Lung microvascular endothelial cell (primary cell): ENCODE data around the gene ULK4. TPM values are rescaled to one million over a fixed set of nuclear protein-coding genes. Genes with fewer than 3 reads are reported as not detected.

Experiments used
- DNase-seq, 2 donors: peaks; one replicate each; pipeline versions ENCODE4 v3.0.0 to v3.0.0-alpha.2; 2010; ENCODE audit warnings: low read depth in 2 of 2
- total RNA-seq: library from RNA; depleted of rRNA; stranded (reverse); fragments of >200 nt; gene quantifications from 2 replicates; pipeline ENCODE4 v1.2.1, GENCODE V29; 2014

The ULK4 gene
- total RNA-seq, 1 donor from 2014 or later: 6.3 TPM

GRCh38 chr3:41200669-41201021, 761.3 kb downstream of the ULK4 start:
- DNase-seq: peak in 1 of 2 donors; percentile 52

DNA sequence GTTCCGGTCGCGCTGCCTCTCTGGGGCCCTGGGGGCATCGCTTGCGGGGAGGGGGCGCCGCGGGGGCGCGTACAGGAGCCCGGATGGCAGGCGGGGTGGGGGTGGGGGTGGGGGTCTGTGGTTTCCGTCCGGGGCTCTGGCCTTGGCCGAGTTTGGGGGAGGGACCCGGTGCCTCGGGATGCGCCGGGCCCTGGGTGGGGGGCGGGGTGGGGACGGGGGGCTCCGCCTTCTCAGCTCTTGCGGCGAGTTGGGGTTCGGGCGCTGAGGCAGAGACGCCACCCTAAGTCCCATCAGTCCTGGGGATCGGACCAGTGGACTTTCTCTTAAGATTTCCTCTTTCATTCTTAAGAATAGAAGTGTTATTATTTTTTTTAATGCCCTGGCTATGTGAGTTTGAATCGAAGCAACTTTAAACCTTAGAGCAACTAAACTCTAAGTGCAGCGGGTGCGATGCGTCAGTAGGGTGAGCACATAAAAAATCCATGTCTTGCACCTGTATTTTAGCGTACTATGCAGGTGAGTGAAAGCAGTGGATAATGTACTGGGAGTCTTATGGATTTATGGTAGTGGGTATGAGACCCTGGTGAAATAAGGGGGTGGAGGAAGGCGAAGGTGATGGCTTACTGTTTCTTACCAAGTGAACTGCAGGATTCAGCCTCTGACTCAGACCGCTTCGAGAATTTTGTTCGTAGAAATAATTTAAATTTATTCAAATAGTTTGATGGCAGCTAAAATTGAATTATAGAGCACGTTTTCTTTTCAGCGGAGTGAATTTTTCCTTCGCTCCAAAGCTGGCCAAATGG, 761.8 kb downstream of the ULK4 start:
- peak; percentile 26 to 50 for DNase-seq

DNA sequence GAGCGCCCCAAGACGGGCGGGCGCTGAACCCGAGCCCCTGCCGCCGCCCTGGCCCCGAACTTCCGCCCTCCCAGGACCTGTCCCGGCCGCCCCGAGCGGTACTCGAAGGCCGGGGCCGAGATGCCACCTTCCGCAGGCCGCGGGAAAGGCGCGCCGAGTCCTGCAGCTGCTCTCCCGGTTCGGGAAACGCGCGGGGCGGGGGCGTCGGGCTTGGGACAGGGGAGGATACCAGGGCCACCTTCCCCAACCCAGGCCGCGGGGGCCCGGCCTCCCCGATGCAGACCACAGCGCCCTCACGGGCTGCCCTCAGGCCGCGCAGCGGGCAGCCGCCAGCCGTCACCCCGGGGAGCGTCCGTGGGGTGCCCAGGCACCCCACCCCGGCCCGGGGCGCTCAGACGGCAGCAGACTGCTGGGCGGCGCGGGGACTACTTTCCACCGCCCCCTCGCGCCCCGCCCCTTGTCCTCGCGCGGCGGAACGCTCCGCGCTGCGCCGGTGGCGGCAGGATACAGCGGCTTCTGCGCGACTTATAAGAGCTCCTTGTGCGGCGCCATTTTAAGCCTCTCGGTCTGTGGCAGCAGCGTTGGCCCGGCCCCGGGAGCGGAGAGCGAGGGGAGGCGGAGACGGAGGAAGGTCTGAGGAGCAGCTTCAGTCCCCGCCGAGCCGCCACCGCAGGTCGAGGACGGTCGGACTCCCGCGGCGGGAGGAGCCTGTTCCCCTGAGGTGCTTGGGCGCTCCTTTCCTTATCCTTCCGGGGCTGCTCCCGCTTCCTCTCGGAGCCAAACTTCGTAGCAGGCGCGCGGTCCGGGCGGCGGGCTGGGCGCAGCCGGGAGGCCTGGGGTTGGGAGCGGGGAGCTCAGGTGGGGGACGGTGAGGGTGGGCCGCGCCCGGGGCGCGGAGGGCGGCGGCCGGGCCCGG, 762.7 kb downstream of the ULK4 start, which contains the start of gene CTNNB1:
TSS of gene CTNNB1 (plus strand) at position 556 of the 916 bp plus-strand sequence. CDS start 24,564 bp downstream, outside the sequence.
- DNase-seq: peak; percentile 96 to 97

- peak; percentile 26 to 30 for DNase-seq
These were observed 763.4 kb downstream of the ULK4 start for GRCh38 chr3:41198526-41198925.

DNA sequence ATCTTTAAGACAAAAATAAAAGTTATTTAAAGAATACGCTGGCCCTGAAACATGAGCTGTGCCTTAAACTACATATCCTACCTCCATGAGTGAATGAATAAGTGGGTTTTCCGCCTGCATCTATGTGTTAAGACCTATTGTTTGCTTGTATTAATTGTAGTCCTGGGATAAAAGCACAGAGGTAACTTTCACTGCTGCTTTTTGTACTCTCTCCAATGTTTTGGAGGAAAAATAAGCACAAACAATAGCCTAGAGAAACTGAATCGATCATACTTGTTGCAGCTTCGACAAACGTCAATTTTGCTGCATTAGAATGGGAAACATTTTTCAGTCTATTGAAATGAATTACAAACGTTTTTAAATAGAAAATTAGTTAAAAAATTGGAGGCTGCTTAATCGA, 763.9 kb downstream of the ULK4 start:
- no peak for DNase-seq

Other genes with a start within 250 kb of the ULK4 start
- 21.2 and 32.0 TPM in 2 replicates for gene TRAK1, start 129.3 kb upstream of the ULK4 start, total RNA-seq